Occipital lobe (tissue), 2 donors: ENCODE data around the gene AP2A2. TPM values are rescaled to one million over a fixed set of nuclear protein-coding genes. Genes with fewer than 3 reads are reported as not detected.

Experiments used
- DNase-seq: peaks from one replicate; lab custom pipeline; 2025; lab: John Stamatoyannopoulos, UW
- total RNA-seq: library from RNA; depleted of rRNA; stranded (reverse); fragments of >200 nt; gene quantifications from one replicate; pipeline ENCODE4 v1.2.3, GENCODE V29; 2014

The AP2A2 gene
- total RNA-seq, 1 donor from 2014 or later: 35.6 TPM

DNA sequence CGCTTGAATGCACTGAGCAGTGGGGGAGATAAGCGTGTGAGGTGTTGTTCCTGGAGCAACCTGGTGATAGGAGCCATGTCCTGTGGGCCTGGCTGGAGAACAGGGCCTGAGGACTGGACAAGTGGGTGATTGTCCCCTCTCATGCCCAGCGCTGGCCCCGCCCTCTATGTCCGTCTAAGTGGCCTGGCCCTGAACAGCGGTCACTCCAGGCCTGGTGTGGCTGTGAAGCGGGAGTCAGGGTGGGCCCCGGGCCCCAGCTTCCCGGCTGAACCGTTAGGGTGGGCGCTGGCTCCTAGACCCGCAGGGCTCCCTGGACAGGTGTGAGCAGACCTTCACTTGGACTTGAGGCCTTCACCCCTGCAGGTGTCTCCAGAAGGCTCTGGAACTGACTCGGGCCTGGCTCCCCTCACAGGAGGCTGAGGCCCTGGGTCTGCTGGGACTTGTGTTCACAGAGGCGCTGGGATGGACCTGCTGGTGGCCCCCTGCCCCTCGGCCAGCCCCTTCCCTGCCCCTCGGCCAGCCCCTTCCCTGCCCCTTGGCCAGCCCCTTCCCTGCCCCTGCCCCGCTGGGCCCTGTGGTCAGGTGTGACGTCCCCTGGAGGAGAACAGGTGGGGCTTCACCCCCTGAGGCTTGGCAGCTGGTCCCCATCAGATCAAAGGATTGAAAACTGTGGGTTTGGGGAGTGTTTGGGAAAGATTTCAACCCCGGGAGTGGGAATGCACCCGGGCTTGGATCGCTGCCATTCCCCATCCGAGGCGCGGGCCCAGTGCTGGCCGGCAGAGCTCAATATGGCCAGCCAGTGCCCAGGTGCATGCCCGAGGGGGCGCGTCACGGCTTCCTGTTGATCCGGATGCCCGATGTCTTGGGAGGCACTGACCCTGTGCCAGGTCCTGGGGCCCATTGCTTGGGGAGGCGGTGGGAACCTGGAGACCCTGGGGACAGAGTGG lies 114.1 kb downstream of the AP2A2 start:
- DNase-seq: no peak

DNA sequence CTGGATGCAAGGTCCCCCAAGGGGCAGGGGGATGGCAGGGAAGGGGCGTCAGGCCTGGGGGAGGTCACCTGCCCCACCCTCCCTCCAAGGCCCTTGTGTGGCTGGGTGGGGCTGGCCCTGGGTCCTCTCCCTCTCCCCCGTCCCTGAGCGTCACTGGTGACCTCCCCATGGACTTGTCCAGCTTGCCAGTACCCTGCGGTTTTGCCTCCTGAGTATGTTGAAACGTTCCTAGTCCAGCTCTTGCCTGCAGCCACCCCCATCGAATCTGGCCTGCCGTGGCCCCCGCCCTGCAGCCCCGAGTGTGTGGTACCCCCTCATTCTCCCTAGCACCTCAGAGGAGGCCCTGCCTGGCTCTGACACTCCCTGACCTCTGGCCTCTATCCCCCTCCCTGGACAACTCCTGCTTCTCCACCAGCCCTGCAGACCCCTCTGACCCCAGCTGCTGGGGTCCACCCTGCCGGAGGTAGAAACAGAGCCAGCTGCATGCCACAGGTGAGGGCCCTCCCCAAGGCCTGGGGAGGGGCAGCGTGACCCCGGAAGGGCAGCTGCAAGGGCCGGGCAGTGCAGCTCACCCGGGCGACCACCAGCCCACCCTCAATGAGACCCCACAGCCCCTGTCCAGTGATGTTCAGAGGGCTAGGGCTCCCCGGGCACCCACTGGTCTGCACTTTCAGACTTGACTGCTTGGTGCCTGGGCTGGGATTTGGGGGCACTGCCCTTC lies 114.9 kb downstream of the AP2A2 start:
- no peak for DNase-seq

DNA sequence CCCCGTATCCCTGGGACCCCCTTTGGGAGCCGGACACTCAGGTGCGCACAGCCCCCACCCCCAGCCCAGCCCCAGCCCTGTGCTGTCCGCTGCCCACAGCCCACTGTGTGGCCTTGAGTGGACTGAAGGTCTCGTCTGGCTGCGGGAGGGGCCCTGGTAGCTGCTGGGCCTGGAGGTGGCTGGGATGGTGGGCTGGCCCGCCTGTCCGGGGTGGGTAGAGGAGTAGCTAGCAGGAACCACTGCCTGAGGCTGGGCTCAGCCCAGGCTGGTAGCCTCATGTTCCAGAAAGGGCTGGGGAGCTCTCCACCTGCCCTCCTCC lies 115.4 kb downstream of the AP2A2 start:
- no peak for DNase-seq

DNA sequence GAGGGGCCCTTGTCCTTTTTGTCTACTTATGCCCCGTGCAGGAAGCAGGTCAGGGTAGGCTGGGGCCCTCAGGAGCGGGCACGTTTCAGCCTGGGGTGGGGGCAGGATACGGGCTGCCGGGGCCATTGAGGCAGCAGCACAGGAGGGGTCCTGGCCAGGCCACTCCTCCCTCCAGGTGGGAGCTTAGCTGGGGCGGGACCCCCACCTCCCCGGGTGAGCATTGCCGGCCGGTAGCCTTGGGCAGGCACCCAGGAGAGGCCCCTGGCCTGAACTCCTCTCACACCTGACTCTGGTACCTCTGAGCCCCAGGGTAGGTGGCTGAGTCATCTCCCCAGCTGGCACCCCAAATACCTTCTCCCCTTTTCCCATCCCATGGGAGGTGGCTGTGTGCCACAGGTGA lies 115.8 kb downstream of the AP2A2 start:
- DNase-seq: no peak

DNA sequence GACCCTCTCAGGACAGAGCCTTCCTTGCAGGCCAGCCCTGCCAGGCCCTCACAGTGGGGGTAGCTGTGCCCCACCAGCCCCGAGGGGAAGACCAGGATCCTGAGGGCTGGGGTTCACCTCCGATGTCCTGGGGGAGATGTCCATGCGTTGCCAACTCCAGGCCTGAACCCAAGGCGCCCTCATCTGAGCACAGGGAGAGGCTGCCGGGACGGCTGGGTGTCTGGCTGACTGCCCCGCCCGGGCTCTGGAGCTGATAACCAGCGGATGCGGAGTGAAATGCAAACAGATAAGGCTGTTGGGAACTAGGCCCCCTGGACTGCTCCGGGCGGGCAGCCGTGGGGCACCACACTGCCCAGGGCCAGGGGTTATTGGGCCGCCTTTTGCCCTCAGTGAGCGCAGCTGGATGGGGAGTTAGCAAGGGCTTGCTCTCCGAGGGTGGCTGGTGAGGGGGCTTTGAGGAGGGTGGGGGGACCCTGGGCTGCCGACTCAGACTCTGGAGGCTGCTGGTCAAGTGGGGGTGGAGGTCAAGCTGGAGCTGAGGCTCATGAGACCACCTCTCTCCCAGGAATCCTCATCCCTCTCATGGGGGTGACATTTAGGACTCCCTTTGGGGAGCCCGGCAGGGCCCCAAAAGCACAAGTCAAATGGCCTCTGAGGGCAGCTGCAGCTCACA lies 116.4 kb downstream of the AP2A2 start:
- DNase-seq: no peak

DNA sequence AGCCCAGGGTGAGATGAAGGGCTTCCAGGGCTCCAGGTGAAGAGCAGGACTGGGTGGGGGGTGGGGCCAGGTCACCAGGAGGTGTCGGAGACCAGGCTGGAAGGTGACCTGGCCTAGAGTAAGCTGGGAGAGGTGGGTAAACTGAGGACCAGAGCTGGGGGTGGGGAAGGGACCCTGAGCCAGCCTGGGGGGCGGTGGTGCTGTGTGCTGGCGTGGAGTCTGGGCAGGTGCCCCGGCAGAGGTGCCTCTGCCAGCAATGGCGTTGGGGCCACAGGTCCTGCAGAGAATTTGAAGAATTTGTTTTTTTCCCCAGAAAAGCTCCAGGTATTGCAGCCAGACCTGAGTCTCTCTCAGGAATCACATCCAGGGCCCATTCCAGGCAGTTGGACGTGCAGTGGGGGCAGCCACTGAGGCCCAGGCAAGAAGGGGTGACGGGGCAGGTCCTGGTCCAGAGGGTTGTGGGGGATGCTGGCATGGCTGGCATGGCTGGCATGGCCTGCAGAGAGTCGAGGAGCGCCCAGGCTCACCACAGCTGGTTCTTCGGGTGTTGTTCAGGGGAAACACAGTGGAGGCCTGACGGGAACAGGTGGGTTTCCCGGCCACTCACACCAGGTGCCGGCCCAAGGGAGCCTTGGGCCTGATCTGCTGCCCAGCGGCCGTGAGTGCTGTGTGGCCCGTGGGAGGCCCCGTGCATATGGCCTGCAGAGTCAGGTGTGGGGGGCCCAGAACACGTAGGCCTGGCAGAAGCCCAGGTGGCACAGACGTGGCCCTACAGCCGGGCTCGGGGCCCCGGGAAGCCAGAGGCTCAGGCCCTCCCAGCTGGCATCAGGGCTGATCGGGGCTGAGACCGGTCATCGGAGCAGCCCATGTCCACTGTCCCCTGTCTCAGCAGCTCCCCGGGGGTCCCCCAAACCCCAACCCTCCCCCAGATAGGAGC lies 117.2 kb downstream of the AP2A2 start:
- DNase-seq: no peak

DNA sequence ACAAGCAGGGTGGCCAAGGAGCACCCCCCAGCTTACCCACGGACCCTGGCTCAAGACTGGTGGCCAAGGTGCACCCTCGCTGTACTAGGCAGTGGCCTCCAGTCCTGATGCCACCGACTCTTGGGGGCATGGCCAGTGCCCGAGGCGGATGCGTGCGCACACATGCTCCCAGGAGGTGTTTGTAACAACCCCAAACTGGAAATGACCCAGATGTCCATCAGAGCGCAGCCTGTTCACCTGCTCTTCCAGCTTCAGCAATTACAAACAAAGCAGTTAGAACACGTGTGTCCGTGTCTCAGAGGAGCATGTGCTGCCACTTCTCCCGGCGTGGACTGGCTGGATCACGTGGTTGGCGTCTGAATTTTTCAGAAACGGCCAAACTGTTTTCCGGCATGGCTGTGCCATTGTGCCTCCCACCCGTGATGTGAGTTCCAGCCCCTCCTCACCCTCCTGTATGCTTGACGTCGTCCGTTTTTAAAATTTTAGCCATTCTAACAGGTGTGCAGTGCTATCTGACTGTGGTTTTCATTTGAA lies 118.0 kb downstream of the AP2A2 start:
- no peak for DNase-seq

DNA sequence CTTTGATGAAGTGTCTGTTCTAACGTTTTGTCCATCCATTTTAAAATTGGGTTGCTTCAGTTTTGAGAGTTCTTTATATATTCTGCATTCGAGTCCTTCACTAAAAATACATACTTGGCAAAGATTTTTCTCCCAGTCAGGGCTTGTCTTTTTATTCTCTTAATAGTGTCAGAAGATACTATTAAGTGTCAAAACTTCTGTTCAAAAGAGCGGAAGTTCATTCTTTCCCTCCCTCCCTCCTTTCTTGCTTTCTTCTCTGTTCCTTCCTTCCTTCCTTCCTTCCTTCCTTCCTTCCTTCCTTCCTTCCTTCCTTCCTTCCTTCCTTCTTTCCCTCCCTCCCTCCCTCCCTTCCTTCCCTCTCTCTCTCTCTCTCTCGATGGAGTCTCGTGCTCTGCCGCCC lies 118.5 kb downstream of the AP2A2 start:
- DNase-seq: no peak

DNA sequence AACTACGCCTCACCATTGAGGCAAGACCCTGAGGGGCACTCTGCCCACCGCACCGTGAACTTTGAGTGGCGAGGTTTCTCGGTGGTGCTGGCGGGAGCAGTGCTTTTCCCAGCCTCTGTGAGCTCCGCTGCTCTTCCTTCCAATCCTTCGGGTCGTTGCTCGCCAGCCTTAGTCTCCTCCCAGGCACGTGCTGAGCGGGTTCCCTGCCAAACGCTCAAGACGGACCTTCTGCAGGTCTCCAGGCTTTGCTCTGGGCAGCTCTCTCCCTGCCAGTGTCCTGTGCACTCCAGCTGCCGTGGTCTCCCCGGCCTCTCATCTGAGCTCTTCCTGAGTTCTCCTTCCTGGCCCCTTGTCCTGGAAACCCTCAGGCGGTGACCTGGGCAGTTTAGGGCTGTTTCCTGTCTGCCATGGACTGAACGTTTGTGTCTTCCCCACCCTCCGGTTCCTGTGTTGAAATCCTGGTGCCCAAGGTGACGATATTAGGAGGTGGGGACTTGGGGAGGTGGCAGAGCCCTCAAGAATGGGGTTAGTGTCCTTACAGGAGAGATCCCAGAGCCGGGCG lies 122.0 kb downstream of the AP2A2 start:
- no peak for DNase-seq

DNA sequence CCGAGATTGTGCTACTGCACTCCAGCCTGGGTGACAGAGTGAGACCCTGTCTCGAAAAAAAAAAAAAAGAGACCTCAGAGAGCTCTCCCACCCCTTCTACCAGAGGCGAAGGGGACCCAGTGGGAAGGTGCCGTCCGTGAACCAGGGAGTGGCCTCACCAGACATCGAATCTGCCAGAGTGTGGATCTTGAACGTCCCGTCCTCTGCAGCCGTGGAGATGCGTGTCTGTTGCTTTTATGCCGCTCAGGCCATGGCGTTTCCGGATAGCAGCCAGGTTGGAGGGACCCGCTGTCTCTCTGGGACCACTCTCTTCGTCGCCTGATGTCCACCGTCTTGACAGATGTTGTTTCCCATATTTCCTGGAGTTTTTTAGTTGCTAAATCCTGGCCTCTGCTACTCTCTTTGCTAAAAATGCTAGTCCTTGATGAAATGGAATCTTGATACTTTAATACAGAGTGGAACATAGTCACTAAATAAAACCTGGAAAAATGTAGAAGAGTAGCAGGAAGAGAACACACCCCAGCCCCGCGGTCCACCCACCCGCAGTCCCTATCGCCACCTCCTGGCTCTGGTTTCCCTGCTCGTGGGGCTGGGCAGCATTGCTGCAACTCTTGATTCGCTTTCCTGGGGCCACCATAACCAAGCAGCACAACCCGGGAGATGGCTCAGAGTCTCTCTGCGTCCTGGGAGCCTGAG lies 122.9 kb downstream of the AP2A2 start:
- no peak for DNase-seq

DNA sequence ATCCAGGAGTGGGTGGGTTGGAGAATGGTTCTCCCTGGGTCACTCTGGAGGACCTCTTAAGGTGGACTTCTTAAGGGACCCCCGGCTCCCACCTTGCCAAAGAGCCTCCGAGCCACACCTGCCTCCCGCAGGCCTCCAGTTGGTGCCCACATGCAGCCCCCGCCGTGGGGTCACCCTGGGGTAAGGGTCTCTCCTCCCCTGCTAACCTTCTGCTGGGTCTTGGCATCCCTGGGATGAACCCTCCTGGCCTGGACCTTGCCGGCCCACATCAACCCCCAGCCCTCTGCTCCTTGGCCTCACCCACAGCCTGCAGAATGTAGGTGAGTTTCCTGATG lies 123.4 kb downstream of the AP2A2 start:
- no peak for DNase-seq

DNA sequence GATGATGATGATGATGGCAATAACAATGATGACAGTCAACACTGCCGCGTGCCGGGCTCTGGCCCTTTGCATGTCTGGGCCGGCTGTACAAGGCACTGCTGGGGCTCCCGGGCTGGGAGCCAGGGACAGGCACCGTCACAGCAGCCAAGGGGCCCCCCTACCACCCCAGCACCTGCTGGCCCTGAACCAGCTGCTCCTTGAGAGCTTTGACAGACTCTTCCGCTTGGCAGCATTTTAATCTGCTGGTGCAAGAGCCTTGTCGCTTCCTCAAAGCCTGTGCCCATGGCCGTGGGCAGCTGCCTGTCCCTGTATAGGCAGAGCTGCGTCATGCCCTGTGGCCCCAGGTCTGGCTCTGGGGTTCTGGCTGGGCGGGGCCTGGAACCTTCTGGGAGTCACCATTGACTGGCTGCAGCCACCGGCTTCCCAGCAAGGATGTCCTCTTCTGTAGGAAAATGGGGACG lies 123.8 kb downstream of the AP2A2 start:
- DNase-seq: no peak

DNA sequence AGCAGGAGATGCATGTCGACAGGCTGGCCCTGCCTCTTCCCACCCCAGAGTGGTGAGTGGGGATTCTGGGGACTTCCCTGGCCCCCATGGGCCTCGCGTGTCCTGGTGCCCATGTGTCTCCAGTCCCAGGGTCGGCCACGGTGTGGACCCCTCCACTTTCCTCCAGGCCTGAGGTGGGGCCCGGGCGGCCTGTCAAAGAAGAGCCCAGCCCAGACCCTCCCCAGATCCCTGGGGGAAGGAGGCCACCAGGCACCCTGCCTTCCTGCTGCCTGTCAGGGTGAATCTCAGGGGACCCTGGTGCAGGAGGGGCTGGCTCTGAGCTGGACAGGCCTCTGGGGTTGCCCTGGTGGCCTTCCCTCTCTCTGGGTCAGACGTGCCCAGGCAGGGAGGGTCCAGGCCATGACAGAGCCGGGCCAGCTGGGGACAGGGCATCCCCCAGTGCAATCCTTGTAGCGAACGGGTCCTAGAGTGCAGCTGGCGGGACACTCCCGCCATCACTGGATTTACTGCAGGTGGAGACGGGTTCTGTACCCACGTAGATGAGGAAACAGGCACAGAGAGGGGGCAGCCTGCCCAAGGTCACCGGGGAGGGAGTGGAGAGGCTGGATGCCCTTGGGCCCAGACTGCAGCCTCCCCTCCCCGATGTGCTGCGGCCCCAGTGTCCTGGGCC lies 124.4 kb downstream of the AP2A2 start:
- no peak for DNase-seq

DNA sequence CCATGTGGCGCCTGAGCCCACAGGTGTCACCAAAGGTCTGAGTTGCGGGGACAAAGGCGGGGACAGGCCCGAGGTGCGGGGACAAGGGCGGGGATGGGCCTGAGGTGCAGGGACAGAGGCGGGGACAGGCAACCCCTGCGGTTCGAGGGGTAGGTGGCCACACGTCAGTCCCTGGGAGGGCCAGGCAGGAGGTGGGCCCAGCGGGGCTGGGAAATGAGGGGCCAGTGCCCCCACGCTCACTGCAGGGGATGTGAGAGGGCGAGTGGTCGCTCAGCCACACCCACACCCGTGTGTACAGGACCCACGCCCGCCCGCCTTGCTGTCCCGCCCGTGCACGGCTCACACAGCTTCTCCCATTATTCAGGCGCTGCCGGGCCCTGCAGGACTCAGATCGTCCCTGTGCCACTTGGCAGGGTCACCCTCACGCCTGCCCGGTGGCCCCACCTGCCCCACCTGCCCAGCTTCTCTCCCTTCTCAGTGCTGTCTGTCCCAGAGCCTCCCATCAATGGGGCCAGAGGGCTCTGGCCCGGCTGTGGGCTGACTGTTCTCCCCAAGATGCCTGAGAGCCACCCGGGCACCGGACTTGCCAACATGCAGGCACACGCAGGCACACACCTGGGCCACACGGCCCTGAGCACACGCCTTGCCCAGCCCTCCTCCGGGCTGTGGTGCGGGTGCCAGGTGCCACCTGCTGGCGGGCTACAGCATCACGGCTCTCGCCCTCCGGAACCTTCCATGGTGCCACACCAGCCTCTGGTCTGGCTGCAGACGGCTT lies 125.1 kb downstream of the AP2A2 start:
- DNase-seq: peak; percentile 13

DNA sequence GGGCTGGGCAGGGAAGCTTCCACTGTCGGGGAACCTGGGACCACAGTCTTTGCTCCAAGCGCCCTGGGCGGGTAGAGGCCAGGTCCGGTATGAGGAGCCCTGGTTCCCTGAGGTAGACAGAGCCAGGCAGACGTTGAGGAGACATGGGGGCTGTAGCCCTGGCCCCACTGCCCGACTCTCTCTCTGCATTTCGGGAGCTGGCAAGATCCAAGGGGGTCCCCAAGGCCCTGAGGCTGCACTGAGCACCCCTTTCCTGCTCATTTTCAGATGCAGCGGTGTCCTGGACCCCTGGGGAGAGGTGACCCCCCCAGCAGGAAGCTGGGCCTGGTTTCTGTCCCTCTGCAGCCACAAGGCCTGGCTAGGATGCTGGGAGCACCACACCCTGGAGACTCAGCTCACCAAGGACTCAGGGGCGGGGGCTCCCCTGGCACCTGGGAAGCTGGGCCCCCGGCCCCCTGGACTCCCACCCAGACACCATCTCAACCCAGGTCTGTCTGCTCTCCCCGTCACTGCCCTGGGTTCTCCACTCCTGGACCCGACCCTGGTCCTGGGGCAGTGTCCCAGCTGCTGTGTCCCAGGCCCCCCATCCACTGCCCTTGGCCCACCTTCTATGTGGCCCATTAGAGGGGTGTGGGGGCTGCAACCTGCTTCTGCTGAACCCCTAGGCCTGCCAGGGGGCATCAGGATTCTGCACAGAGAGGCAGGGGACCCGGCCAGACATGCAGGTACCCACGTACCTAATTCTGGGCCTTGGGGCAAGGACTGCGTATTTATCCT lies 125.9 kb downstream of the AP2A2 start:
- no peak for DNase-seq

DNA sequence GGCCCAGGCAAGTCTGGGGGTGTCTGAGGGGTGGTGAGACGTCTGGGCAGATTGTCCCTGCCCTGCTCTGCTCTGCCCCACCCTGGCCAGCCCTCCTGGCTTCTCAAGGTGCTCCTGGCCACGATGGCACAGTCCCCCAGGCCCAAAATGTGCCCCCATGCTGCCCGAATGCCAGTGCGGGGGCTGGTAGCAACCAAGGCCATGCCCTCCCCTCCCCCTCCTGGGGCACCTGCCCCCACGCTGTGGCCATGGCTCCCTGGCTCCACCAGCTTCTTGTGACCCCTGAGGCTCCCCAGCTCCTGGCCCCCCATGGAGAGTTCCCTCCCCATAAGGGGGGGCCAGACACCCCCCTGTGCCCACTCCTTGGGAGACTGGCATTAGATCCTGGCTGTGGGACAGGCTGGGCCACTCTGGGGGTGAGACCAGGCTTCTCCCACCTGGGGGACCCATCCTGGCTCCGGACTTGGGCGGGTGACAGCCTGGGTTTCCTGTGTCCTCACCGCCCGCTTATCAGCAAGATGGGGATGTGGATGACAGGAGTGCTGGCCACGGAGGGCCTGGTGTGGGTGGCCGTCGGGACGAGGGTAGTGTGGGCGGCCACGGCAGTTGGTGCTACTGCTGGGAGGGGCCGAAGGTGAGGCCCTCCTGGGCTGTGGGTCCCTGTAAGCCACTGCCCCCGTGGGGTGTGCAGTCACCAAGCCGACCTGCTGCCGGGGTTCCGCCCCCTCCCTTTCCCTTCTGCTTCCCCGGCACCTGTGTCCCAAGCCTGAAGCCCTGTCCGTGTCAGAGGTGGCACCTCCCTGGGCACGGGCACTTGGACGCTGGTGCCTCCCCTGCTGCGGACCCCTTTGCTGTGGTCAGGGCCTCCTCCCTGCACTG lies 126.7 kb downstream of the AP2A2 start:
- DNase-seq: no peak
